ENCODE results near the gene TSPAN4. TPM values are rescaled to one million over a fixed set of nuclear protein-coding genes. Genes with fewer than 3 reads are reported as not detected.
A peak's percentile ranks its signal among the peaks of the same experiment; 100 is the strongest.

The TSPAN4 gene
- total and polyA plus RNA-seq, 2 donors (not counting 1 experiment from before 2014, with no cell fraction given) = 2.9 to 7.4 TPM

GRCh38 chr11:794013-794765 lies 48.5 kb upstream of the TSPAN4 start:
- no peaks in the 10 kb centered on the region for H3K27me3 Mint-ChIP-seq
- intact Hi-C loops (cut with micrococcal nuclease) = loop anchor here (10.0 kb wide), 1 partner anchor 339 kb away; the partner anchor contains the start of gene PTDSS2
- ATAC-seq (ENCODE audit: low read depth) (no peak), DNase-seq (no peak)
- H3K4me3 ChIP-seq (ENCODE audit: control extremely low read depth in 1 of 5, extremely low read depth in 1 of 5, insufficient read depth in 1 of 5, low read depth in 2 of 5, low read length in 4 of 5) = no peak overlapping the region
- POLR2A ChIA-PET = interaction anchor here (1.1 kb wide), 1 partner anchor 48 kb away, joined by 3 read pairs; the partner anchor contains the start of genes POLR2L and TSPAN4
- peaks cover 22 to 41% of the 10 kb centered on the region in 2 donors for H3K4me1 ChIP-seq (ENCODE audit: control insufficient read depth in 2 of 2, insufficient read depth in 2 of 2, low read length in 2 of 2)
- CTCF ChIA-PET = interaction anchor here (1.0 to 1.2 kb wide), 2 partner anchors 17 to 44 kb away, joined by 3 read pairs; partner anchors contain the start of gene GATD1
- no peaks in the 10 kb centered on the region for H3K9me3 Mint-ChIP-seq (ENCODE audit: insufficient read depth)
- peaks cover 0 to 3% (median 0%) of the 10 kb centered on the region in 3 donors for H3K9me3 ChIP-seq (ENCODE audit: control extremely low read depth in 1 of 3, control insufficient read depth in 2 of 3, insufficient read depth in 1 of 3, low read length in 2 of 3)
- H3K36me3 ChIP-seq (replicated peaks in 1 of 2; ENCODE audit: control extremely low read depth in 1 of 2, control insufficient read depth in 1 of 2, extremely low read depth in 1 of 2, insufficient read depth in 2 of 2, low read length in 1 of 2) = peaks cover 0 to 7% of the 10 kb centered on the region in 2 experiments
- 96% methylated on average over 24 of the region's 31 CpGs for WGBS (ENCODE audit: insufficient coverage)
- peaks cover 64% of the 10 kb centered on the region for H4K20me1 ChIP-seq (ENCODE audit: control insufficient read depth, insufficient read depth, low read length, poor library complexity, severe bottlenecking)
- no peak overlapping the region for H3K9ac ChIP-seq (ENCODE audit: low read length)
- peaks cover 36% of the 10 kb centered on the region for H3K79me2 ChIP-seq (ENCODE audit: control insufficient read depth, insufficient read depth, low read length)
- TF ChIP-seq CTCF (IDR thresholded peaks at IDR 0.05) = no peak
- TF ChIP-seq EZH2 (IDR thresholded peaks at IDR 0.05; ENCODE audit: borderline replicate concordance, insufficient read depth, low read depth, low read length, poor library complexity, severe bottlenecking) = no peak
- no peak overlapping the region for H3K27ac ChIP-seq (ENCODE audit: low read length in 2 of 2)
- H3K4me1 Mint-ChIP-seq = peaks cover 21% of the 10 kb centered on the region
- H3K27ac Mint-ChIP-seq = no peak overlapping the region
- no peak overlapping the region for H2AFZ ChIP-seq (ENCODE audit: insufficient read depth, low read depth, low read length, poor library complexity, severe bottlenecking)
- H3K4me2 ChIP-seq (replicated peaks; ENCODE audit: low read depth, low read length, poor library complexity, severe bottlenecking) = no peak overlapping the region
- peaks cover 0 to 13% (median 3%) of the 10 kb centered on the region in 4 experiments for H3K27me3 ChIP-seq (replicated peaks in 1 of 4; ENCODE audit: control extremely low read depth in 1 of 4, control insufficient read depth in 3 of 4, insufficient read depth in 4 of 4, low read length in 3 of 4)
- peak overlapping the region; percentile 27 for H3K4me3 Mint-ChIP-seq
